GM18867 (cell line): Measurements from ENCODE around the gene NUP58.

Experiments used
- ATAC-seq: cut with Tn5 transposase; IDR thresholded peaks from one replicate; pipeline ENCODE4 v1.9.1; 2021; ENCODE audit warnings: mild to moderate bottlenecking, moderate library complexity; ENCODE audit not compliant: unreplicated experiment

NUP58 gene

GRCh38 chr13:25375727-25376358 is 74.4 kb downstream of the NUP58 start:
- ATAC-seq, result no peak

DNA sequence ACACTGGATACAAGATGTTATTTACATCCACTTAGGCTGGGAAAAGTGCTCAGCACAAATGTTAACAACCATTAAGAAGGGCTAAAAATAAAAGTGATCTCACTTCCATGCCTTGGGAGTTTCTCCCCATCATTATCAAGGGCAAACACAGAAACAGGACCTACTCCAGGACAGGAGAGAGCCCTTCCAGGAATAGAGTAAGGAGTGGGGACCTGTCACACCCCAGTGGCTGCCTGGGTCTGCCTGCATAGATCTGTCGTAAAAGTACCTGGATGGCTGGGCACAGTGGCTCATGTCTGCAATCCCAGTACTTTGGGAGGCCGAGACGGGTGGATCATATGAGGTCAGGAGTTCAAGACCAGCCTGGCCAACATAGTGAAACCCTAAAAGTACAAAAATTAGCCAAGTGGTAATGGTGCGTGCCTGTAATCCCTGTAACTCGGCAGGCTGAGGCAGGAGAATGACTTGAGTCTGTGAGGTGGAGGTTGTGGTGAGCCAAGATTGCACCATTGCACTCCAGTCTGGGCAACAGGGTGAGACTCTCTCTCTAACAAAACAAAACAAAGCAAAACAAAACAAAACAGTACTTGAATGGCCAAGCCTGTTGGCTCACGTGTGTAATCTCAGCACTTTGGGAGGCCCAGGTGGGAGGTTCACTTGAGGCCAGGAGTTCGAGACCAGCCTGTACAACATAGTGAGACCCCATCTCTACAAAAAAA is 76.0 kb downstream of the NUP58 start:
- no peak for ATAC-seq

DNA sequence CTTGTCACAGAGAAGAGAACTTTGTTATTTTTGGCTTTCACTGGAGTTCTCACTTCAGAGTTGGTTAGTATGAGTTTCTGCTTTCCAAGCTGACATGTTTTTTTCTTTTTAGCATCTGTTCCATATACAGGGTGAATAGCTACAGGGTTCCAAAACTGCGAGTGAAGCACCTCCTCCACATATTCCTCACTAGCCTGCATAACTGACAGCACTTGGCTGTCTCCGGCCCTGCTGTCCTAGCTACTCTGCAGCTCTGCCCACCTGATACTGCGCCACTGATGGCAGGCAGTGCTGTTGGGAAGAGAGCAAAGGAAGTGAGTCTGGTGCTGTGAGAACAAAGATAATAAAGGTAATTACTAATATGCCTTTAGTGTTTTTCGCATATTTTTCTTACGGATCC is 77.1 kb downstream of the NUP58 start:
- ATAC-seq, result no peak

- no peak for ATAC-seq
Observed at GRCh38 chr13:25379011-25379410, 77.6 kb downstream of the NUP58 start.

GRCh38 chr13:25380082-25380481 is 78.7 kb downstream of the NUP58 start:
- no peak for ATAC-seq

- ATAC-seq, result no peak
Observed at GRCh38 chr13:25380741-25381324, 79.4 kb downstream of the NUP58 start.

DNA sequence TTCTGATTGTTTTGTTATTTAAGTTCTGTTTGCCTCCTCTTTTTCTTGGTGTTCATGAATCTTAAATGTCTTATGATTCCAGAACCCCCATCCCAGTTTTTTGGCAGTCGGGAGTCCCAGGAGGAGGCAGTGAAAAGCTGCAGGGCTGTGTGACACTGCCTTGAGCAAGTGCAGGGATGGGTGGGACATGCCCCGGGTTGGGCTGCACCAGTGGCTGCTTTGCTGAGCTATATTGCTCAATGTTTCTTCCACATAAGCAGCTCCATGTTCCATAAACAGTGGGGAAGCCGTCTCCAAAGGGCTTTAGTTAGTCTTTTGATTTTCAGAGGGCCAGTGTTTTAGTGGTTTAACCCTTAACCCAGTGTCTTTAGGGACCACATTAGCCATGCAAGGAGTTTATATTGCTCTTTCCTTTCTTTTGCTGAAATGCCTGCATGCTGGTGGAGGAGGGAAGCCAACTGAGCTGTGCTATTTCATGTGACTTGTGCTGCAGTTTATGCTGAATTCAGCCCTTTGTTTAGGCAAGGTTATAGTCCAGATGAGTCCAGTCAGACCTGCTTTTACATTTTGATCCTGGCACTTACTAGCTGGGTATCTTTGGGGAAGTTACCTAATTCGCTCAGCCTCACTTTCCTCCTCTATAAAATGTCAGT is 83.5 kb downstream of the NUP58 start:
- ATAC-seq, result no peak

- ATAC-seq, result no peak
Observed at GRCh38 chr13:25391932-25392331, 90.5 kb downstream of the NUP58 start.
